Mononuclear cell (primary cell): ENCODE results near the gene PARP8. TPM values are rescaled to one million over a fixed set of nuclear protein-coding genes. Genes with fewer than 3 reads are reported as not detected.
"Not testable (repeated sequence)": the region's sequence is repeated elsewhere in the genome, so short reads cannot be mapped to it uniquely, and the experiment has no call there.

Experiments
- H3K27me3 ChIP-seq: 2 replicates; pipeline ENCODE4 v1.6.0; 2011; ENCODE audit warnings: low read length, control low read depth; ENCODE audit not compliant: insufficient read depth
- H3K4me1 ChIP-seq: 2 replicates; pipeline ENCODE4 v1.5.1; 2011; ENCODE audit warnings: mild to moderate bottlenecking, low read length, control low read depth; ENCODE audit not compliant: insufficient read depth
- H3K4me3 ChIP-seq: 2 replicates; pipeline ENCODE4 v1.5.1; 2011; ENCODE audit warnings: mild to moderate bottlenecking, low read length, moderate library complexity
- H3K9me3 ChIP-seq: 2 replicates; pipeline ENCODE4 v1.5.1; 2011; ENCODE audit warnings: low read depth, mild to moderate bottlenecking, control low read depth, low read length
- total RNA-seq: library from RNA; depleted of rRNA; stranded (reverse); fragments of >200 nt; gene quantifications from one replicate; pipeline ENCODE4 v1.2.3, GENCODE V29; 2012

The PARP8 gene
- total RNA-seq, 1 donor: 201 TPM

GRCh38 chr5:50766042-50766441, 99.6 kb downstream of the PARP8 start:
- H3K4me1 ChIP-seq: no peaks in the 10 kb centered on the region
- H3K4me3 ChIP-seq: no peak overlapping the region
- no peaks in the 10 kb centered on the region for H3K27me3 ChIP-seq
- no peaks in the 10 kb centered on the region for H3K9me3 ChIP-seq

- no peaks in the 10 kb centered on the region for H3K4me1 ChIP-seq
- no peaks in the 10 kb centered on the region for H3K27me3 ChIP-seq
- no peak overlapping the region for H3K4me3 ChIP-seq
- no peaks in the 10 kb centered on the region for H3K9me3 ChIP-seq
These were observed 100.0 kb downstream of the PARP8 start for GRCh38 chr5:50766462-50766861.

- Histone ChIP-seq H3K9me3 (no peaks in the 10 kb centered on the region), H3K4me1 (no peaks in the 10 kb centered on the region), H3K27me3 (no peaks in the 10 kb centered on the region), H3K4me3 (no peak overlapping the region)
These were observed 100.5 kb downstream of the PARP8 start for GRCh38 chr5:50766967-50767366.

GRCh38 chr5:50767588-50767987, 101.2 kb downstream of the PARP8 start:
- H3K4me3 ChIP-seq: no peak overlapping the region
- H3K27me3 ChIP-seq: no peaks in the 10 kb centered on the region
- no peaks in the 10 kb centered on the region for H3K4me1 ChIP-seq
- no peaks in the 10 kb centered on the region for H3K9me3 ChIP-seq

- H3K4me3 ChIP-seq: no peak overlapping the region
- no peaks in the 10 kb centered on the region for H3K9me3 ChIP-seq
- H3K27me3 ChIP-seq: no peaks in the 10 kb centered on the region
- H3K4me1 ChIP-seq: no peaks in the 10 kb centered on the region
These were observed 102.2 kb downstream of the PARP8 start for GRCh38 chr5:50768634-50769033.

- Histone ChIP-seq H3K4me3 (no peak overlapping the region), H3K4me1 (no peaks in the 10 kb centered on the region), H3K27me3 (no peaks in the 10 kb centered on the region), H3K9me3 (no peaks in the 10 kb centered on the region)
These were observed 104.0 kb downstream of the PARP8 start for GRCh38 chr5:50770441-50770840.

- H3K4me3 ChIP-seq, H3K27me3 ChIP-seq, H3K9me3 ChIP-seq, H3K4me1 ChIP-seq: not testable (repeated sequence)
These were observed 108.2 kb downstream of the PARP8 start for GRCh38 chr5:50774446-50775175.

- Histone ChIP-seq H3K4me3 (no peak overlapping the region), H3K4me1 (no peaks in the 10 kb centered on the region), H3K9me3 (no peaks in the 10 kb centered on the region), H3K27me3 (no peaks in the 10 kb centered on the region)
These were observed 119.6 kb downstream of the PARP8 start for GRCh38 chr5:50786073-50786472.

GRCh38 chr5:50791813-50792212, 125.4 kb downstream of the PARP8 start:
- Histone ChIP-seq H3K4me3 (no peak overlapping the region), H3K27me3 (no peaks in the 10 kb centered on the region), H3K9me3 (no peaks in the 10 kb centered on the region), H3K4me1 (no peaks in the 10 kb centered on the region)

GRCh38 chr5:50792843-50793242, 126.4 kb downstream of the PARP8 start:
- Histone ChIP-seq H3K27me3 (no peaks in the 10 kb centered on the region), H3K4me3 (no peak overlapping the region), H3K9me3 (no peaks in the 10 kb centered on the region), H3K4me1 (no peaks in the 10 kb centered on the region)

- no peak overlapping the region for H3K4me3 ChIP-seq
- H3K9me3 ChIP-seq: no peaks in the 10 kb centered on the region
- H3K27me3 ChIP-seq: no peaks in the 10 kb centered on the region
- no peaks in the 10 kb centered on the region for H3K4me1 ChIP-seq
These were observed 128.4 kb downstream of the PARP8 start for GRCh38 chr5:50794812-50795211.

GRCh38 chr5:50798002-50798401, 131.6 kb downstream of the PARP8 start:
- no peaks in the 10 kb centered on the region for H3K4me1 ChIP-seq
- H3K27me3 ChIP-seq: no peaks in the 10 kb centered on the region

GRCh38 chr5:50799596-50799995, 133.2 kb downstream of the PARP8 start:
- H3K4me1 ChIP-seq: no peaks in the 10 kb centered on the region
- no peak overlapping the region for H3K4me3 ChIP-seq
- H3K9me3 ChIP-seq: peaks cover 18% of the 10 kb centered on the region
- H3K27me3 ChIP-seq: no peaks in the 10 kb centered on the region

More at GRCh38 chr5:50798002-50798401, 131.6 kb downstream of the PARP8 start:
- Histone ChIP-seq H3K4me3 (no peak overlapping the region), H3K9me3 (peaks cover 15% of the 10 kb centered on the region)

GRCh38 chr5:50800410-50800809, 134.0 kb downstream of the PARP8 start:
- Histone ChIP-seq H3K27me3 (no peaks in the 10 kb centered on the region), H3K4me1 (no peaks in the 10 kb centered on the region), H3K4me3 (no peak overlapping the region), H3K9me3 (peaks cover 18% of the 10 kb centered on the region)

GRCh38 chr5:50807661-50808060, 141.2 kb downstream of the PARP8 start:
- H3K27me3 ChIP-seq: no peaks in the 10 kb centered on the region
- H3K4me1 ChIP-seq: no peaks in the 10 kb centered on the region
- peaks cover 6% of the 10 kb centered on the region for H3K9me3 ChIP-seq
- H3K4me3 ChIP-seq: no peak overlapping the region

GRCh38 chr5:50808406-50808805, 142.0 kb downstream of the PARP8 start:
- H3K4me1 ChIP-seq: no peaks in the 10 kb centered on the region
- H3K9me3 ChIP-seq: no peaks in the 10 kb centered on the region
- no peaks in the 10 kb centered on the region for H3K27me3 ChIP-seq
- no peak overlapping the region for H3K4me3 ChIP-seq
